GM19193 (cell line): Measurements from ENCODE around the gene KIF16B.

ENCODE experiments used
- POLR2A ChIP-seq: IDR thresholded peaks from 4 replicates; pipeline ENCODE4 v1.6.1; 2011; ENCODE audit not compliant: insufficient read depth, insufficient read length; ENCODE audit errors: extremely low read depth

Gene KIF16B

DNA sequence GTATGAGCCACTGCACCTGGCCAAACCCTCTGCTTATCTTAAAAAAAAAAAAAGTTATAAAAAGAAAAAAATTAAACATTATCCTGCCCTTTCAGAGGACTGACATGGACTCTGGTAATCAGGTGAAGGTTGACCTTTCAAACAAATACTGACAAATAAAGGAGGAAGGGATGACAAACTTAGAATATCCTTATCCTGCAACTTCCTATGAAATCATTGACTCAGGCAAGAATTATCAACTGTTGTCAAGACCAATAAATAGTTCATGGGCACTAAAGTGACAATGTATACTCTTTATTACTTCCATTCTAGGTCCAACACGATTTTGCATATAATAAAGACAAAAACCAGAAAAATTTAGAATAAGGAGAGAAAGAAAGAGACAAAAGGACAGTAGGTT is 117.9 kb downstream of the KIF16B start:
- no peak for TF ChIP-seq POLR2A

DNA sequence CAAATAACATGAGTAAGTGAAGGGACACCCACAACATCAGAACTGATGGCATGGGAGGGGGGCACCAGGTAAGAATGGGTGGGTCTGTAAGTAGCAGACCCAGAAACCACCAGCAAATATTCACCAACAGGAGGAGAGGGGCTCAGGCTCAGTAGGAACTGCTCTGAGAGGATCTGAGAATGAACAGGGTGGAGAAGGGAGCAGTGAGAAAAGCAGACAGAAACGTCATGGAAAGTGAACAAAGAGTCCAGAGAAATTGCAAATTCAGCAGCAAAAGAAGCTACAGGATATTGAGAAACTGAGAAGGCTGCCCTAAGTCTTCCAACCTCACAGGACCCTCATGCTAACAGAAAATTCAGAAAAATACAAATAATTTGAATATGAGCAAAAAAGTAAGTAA is 121.3 kb downstream of the KIF16B start:
- TF ChIP-seq POLR2A = no peak

DNA sequence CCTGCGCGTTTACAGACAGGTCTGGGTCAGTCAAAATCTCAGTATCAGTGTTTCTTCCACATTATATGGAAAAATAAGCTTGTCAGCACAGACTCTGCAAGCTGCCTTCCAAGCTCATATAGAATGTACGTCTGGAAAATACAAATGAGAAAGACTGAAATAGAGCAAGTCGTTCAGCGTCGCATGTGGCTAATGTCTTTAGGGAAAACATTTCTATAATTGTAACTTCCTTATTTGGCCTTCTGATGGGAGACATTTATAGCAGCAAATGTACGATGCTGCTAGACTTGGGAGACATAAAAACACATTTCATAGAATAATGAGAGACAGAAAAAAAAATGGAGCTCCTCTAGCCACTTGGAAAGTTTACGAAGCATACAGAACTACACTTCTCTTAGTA is 122.2 kb downstream of the KIF16B start:
- no peak for TF ChIP-seq POLR2A

DNA sequence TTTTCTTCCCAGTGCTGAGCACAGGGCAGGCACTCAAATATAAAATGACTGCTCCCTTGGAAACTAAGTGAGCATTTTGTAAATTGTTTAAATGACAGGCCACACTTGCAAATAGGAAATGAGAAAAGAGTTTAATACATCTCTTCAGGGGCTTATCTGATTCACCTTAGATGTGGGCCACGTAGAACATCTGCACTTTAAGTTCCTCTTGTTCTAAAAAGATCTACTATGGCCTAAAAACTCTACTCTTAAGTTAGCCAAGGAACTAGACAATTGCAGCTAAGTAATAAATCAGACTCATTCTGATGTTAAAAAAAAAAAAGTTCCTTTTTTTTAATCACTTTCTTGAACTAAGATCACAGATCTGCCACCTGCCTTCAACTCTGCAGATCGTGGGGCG is 126.3 kb downstream of the KIF16B start:
- TF ChIP-seq POLR2A = no peak

DNA sequence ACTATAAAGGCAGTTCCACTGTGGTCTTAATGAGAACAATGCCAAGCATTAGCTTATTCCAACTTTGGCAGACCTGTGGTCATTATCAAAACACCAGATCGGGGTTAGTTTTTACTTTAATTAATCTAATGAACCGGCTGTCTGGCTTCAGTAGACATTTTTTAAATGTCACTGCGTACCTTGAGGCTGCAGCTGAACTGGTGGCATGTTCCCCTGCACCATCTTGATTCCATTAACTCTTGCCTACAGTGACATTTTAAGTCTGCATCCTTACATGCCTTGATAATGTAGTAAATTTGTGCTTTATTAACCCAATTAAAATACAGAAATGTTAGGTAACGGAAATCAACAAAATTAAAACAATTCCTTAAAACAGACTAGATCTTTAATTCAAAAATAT is 127.0 kb downstream of the KIF16B start:
- TF ChIP-seq POLR2A = no peak

DNA sequence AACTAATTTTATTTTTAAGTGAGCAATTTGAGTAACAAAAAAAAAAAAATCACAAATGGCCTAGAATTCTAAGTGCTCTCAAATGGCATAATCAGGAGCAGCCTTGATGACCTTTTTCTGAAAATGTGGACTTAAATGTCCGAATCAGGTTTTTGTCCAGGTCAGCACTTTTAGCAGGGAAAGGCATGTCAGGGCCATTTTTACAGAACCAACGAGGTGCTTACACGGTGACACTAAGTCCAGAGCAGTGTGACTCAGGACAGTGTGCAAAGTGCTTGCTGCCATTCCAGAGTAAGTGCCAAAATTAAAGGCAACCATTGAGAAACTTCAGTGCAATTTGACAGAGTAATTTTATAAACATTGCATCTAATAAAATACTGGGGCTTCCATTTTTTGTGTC is 127.8 kb downstream of the KIF16B start:
- TF ChIP-seq POLR2A = no peak

DNA sequence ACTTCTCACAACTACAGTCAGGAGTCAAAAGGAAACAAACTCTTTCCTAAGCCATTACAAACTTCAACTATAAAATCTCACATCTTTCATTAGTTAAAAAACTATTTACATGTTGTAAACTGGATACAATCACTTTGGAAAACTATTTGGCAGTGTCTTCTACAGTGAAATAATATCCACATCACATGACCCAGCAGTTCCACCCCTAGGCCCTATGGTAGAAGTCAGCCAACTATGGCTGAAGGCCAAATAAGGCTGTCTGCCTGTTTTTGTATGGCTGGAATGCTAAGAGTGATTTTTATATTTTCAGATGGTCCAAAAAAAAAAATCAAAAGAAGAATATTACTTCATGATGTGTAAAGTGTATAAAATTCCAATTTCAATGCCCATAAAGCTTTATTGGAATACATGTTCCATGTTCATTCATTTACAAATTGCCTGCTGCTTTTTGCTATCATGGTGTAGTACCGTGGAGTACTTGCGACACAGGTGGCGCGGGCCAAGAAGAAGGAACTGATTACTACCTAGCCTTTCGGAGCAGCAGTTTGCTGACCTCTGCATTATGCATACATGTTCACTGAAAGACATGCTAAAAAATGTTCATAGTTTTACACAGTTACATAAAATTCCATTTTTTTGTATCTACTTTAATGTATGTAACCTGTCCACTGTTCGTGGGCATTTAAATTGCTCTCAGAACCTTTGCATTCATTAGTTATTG is 129.0 kb downstream of the KIF16B start:
- TF ChIP-seq POLR2A = no peak

DNA sequence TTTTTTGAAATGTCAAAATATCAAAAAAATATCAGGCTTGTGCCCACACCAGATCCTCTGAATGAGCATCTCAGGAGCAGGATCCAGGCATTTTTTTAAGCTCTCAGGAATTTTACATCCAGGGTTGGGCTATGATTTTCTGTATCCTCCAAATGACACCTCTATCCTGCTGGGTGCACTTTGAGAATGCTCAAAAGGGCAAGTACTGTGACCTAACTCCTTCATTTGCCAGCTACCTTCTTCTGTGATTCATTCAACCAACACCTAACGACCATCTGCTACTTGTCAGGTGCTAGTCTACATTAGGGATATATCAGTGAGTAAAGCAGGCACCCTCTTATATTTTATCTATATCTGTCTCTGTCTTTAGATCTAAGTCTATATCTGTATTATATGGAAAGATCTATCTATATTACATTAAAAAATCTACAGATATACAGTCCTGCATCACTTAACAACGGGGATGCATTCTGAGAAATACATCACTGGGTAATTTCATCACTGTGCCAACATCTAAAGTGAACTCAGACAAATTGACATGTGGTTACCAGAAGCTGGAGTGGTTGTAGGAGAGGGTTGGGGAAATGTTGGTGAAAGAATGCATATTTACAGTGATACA is 131.6 kb downstream of the KIF16B start:
- TF ChIP-seq POLR2A = no peak

DNA sequence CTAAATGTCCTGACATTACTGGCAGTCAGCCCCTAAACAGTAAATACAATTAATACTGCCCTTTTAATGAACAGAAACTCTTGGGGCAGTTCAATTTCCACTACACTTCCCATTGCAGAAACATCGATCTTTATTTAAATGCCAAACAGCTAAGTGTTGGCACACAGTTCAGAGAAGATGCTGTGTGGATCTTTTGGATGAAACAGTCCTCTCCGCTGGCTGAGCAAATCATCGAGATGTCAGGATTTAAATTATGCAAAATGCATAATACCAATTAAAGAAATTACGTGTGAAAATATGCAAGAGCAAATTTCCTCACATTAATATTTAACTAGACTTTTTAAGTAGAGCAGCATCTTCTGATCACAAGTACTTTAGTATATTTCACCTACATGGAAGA is 132.6 kb downstream of the KIF16B start:
- TF ChIP-seq POLR2A = no peak

DNA sequence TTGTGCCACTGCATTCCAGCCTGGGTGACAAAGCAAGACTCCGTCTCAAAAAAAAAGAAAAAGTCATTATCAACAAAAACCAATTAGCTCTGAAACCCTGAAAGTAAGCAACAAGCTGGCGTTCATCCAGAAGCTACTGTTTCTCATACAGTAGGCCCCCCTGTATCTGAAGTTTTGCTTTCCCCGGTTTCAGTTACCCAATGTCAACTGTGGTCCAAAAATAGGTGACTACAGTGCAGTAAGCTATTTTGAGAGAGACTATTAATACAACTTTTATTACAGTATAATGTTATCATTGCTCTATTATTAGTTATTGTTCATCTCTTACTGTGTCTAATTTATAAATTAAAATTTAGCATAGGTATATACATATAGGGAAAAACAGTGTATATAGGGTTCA is 135.1 kb downstream of the KIF16B start:
- no peak for TF ChIP-seq POLR2A

DNA sequence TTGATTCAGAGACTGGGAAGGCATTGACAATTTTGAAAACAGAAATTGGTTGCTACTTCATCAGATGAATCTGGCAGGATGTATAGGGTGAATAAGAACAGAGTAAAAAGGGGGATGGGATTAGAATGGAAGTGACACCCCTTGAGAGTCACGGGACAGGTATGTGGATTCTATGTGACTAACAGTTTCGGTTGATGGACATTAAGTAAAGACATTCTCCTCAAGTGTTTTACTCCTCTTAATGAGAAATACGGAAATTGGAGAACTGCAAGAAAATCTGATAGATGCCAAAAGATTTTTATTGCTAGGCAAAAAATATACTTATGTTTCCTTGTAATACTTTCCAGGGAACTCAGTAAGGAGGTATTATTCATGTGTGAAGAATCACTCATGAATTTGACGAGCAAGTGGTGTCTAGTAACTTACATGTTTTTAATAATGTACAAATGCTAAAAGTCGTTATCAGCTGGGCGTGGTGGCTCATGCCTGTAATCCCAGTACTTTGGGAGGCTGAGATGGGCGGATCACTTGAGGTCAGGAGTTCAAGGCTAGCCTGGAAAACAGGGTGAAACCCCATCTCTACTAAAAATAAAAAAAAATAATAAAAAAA is 135.8 kb downstream of the KIF16B start:
- no peak for TF ChIP-seq POLR2A

DNA sequence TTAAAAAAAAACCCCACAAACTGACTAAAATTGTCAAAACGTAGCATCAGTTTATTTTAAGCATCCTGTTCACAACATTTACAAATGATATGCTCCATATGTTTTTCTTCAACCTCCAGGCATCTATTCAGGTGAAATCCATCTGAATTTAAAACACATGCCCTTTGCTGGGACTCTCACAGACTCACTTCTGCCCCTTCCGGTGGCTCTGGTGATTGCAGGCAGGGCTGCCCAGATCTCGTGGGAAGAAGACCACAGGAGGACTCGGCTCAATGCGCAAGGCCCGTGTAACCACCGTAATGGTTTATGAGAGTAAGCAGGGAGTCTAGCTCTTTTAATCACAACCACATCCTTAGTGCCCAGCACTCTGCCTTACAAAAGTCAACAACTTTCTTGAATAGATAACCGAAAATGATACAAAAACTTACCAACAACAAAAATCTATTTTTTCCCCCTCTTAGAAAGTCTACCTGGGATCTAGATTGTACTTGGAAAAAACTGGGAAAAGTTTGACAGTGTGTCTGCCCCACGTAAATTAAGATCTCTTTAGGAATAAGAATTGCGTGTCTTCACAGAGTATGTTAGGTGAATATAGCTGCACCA is 139.1 kb downstream of the KIF16B start:
- no peak for TF ChIP-seq POLR2A

DNA sequence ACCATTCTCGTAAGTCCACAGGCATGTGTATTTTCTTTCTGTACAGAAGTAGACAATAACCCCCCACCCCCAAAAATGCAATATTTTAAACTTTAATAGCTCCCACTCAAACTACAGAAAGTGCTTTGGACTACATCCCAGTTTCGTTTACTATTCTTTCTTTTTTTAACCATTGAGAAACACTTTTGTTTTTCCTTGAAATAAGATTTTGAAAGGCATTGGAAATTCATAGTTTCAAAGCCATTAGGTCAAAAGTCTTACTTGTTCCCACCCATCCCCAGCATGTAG is 140.0 kb downstream of the KIF16B start:
- TF ChIP-seq POLR2A = no peak

DNA sequence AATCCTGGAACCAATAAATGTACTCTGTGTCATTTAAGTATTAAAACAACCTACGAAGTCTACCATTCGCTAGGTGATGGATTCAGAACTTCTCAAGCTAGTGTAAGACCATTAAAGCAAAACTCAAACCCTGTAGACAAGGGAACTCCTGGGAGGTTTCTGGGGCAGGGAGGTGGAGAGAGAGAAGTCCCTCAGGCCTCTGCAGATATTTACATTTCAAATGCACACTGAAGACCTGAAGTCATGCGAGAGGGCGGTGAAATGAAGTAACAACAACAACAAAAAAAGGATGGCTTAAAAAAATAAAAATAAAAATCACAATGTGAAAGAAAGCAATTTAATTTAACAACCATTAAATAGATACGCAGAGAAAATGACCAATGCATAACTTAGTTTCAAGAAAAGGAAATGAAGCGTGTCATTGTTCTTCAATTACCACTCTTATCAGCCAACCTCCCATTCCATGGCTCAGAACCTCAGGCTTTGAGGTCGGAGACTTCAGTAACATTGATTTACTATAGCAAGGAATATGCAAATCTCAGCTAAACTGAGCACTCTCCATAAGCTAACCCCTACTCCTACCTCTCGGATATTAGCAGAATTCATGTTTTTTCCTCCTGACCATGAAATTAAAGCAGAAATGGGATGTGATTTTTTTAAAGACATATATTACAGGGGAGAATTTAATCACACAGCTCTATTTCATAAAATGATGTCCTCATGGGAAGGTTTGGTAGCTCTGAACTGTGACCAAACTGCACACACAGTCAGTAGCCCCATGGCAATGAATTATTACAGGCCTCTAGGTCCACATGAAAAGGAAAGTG is 140.6 kb downstream of the KIF16B start:
- TF ChIP-seq POLR2A = no peak

DNA sequence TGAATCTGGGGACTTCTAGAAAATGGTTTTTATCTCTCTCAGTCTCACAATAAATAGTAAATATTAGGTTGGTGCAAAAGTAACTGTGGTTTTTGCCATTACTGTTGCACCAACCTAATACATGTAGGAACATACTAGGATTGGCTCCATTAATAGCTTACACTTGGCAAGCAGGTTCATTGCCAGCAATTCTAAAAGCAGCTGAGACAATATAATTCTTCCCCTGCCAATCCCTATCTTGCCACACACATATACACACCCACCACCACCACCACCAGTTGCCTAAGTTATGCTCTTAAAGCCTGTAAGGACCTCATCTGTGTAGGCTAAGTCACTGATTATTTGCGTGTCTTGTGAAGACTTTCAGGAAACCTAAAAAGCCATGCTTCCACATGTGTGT is 145.1 kb downstream of the KIF16B start:
- no peak for TF ChIP-seq POLR2A
